ENCODE data around the gene CPNE4.

DNA sequence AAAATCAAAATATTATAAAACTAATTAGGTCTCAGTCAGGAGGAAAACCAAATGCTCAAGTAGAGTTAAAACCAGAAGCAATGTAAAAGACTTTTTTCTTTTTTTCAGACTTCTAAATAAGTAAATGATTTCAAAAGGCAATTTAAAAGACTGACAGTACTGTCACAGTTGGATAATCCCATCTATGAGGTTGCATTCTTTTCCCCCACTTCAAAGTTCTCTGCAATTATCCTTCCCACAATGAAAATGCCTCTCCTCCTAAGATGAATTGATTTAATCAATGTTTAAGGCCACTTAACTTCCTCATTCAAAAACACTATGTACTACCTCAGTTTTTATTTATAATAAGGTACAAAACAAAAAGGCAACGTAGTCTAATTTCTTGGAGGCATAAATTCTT is 540.1 kb downstream of the CPNE4 start:
- TF ChIP-seq, protein P1, sequence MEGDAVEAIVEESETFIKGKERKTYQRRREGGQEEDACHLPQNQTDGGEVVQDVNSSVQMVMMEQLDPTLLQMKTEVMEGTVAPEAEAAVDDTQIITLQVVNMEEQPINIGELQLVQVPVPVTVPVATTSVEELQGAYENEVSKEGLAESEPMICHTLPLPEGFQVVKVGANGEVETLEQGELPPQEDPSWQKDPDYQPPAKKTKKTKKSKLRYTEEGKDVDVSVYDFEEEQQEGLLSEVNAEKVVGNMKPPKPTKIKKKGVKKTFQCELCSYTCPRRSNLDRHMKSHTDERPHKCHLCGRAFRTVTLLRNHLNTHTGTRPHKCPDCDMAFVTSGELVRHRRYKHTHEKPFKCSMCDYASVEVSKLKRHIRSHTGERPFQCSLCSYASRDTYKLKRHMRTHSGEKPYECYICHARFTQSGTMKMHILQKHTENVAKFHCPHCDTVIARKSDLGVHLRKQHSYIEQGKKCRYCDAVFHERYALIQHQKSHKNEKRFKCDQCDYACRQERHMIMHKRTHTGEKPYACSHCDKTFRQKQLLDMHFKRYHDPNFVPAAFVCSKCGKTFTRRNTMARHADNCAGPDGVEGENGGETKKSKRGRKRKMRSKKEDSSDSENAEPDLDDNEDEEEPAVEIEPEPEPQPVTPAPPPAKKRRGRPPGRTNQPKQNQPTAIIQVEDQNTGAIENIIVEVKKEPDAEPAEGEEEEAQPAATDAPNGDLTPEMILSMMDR (IDR thresholded peaks at IDR 0.05; ENCODE audit: extremely low read depth in 1 of 2, insufficient read depth in 1 of 2, low read depth in 1 of 2, low read length in 2 of 2), result no peak
- TF ChIP-seq POLR2AphosphoS5 (IDR thresholded peaks at IDR 0.05; ENCODE audit: insufficient read depth, low read depth, low read length), result no peak
- no peak for TF ChIP-seq EZH2 (IDR thresholded peaks at IDR 0.05; ENCODE audit: borderline replicate concordance, low read depth, low read length, severe bottlenecking)
- no peak for TF ChIP-seq MYC (IDR thresholded peaks at IDR 0.05; ENCODE audit: low read depth, low read length)
- TF ChIP-seq POLR2A (IDR thresholded peaks at IDR 0.05; ENCODE audit: low read depth, low read length), result no peak

Measured in endothelial cell of umbilical vein (primary cell).